Measurements from ENCODE around the gene SAMM50.

Gene SAMM50

GRCh38 chr22:44039566-44040171 is 84.4 kb downstream of the SAMM50 start:
- TF ChIP-seq, protein P1, sequence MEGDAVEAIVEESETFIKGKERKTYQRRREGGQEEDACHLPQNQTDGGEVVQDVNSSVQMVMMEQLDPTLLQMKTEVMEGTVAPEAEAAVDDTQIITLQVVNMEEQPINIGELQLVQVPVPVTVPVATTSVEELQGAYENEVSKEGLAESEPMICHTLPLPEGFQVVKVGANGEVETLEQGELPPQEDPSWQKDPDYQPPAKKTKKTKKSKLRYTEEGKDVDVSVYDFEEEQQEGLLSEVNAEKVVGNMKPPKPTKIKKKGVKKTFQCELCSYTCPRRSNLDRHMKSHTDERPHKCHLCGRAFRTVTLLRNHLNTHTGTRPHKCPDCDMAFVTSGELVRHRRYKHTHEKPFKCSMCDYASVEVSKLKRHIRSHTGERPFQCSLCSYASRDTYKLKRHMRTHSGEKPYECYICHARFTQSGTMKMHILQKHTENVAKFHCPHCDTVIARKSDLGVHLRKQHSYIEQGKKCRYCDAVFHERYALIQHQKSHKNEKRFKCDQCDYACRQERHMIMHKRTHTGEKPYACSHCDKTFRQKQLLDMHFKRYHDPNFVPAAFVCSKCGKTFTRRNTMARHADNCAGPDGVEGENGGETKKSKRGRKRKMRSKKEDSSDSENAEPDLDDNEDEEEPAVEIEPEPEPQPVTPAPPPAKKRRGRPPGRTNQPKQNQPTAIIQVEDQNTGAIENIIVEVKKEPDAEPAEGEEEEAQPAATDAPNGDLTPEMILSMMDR (conservative IDR thresholded peaks at IDR 0.05; ENCODE audit: low read length): no peak
- TF ChIP-seq EZH2phosphoT487 (IDR thresholded peaks at IDR 0.05; ENCODE audit: borderline replicate concordance): no peak
- H2AFZ ChIP-seq (ENCODE audit: low read length): no peak overlapping the region
- no peaks in the 10 kb centered on the region for H4K20me1 ChIP-seq (ENCODE audit: insufficient read depth, low read length, poor library complexity, severe bottlenecking)
- H3K9me2 ChIP-seq (replicated peaks; ENCODE audit: low read depth, low read length): no peaks in the 10 kb centered on the region
- H3K9ac ChIP-seq (ENCODE audit: low read depth, low read length, poor library complexity, severe bottlenecking): no peak overlapping the region
- H3K36me3 ChIP-seq (ENCODE audit: insufficient read depth, low read length): no peaks in the 10 kb centered on the region
- no peaks in the 10 kb centered on the region for H3K79me2 ChIP-seq (ENCODE audit: insufficient read depth, low read length)
- H3F3A ChIP-seq (ENCODE audit: low read depth): no peaks in the 10 kb centered on the region
- no peak overlapping the region for H3K4me3 ChIP-seq (ENCODE audit: low read length, poor library complexity, severe bottlenecking)
- no peak overlapping the region for H3K4me2 ChIP-seq (ENCODE audit: low read depth, low read length, poor library complexity, severe bottlenecking)
- no peaks in the 10 kb centered on the region for H3K4me1 ChIP-seq (ENCODE audit: insufficient read depth, low read length, poor library complexity, severe bottlenecking)
- no peaks in the 10 kb centered on the region for H3K27me3 ChIP-seq (ENCODE audit: insufficient read depth, low read length, poor library complexity, severe bottlenecking)
- H3K9me3 ChIP-seq (ENCODE audit: insufficient read depth, low read depth, low read length): no peaks in the 10 kb centered on the region

GRCh38 chr22:44042249-44043218 is 87.3 kb downstream of the SAMM50 start:
- Histone ChIP-seq H3K9me2 (replicated peaks; ENCODE audit: low read depth, low read length) (no peaks in the 10 kb centered on the region), H3K4me1 (ENCODE audit: insufficient read depth, low read length, poor library complexity, severe bottlenecking) (no peaks in the 10 kb centered on the region), H3K27me3 (ENCODE audit: insufficient read depth, low read length, poor library complexity, severe bottlenecking) (no peaks in the 10 kb centered on the region), H3K9ac (ENCODE audit: low read depth, low read length, poor library complexity, severe bottlenecking) (no peak overlapping the region), H3F3A (ENCODE audit: low read depth) (no peaks in the 10 kb centered on the region), H3K4me2 (ENCODE audit: low read depth, low read length, poor library complexity, severe bottlenecking) (no peak overlapping the region), H4K20me1 (ENCODE audit: insufficient read depth, low read length, poor library complexity, severe bottlenecking) (no peaks in the 10 kb centered on the region), H3K9me3 (ENCODE audit: insufficient read depth, low read depth, low read length) (no peaks in the 10 kb centered on the region), H2AFZ (ENCODE audit: low read length) (no peak overlapping the region), H3K4me3 (ENCODE audit: low read length, poor library complexity, severe bottlenecking) (no peak overlapping the region), H3K79me2 (ENCODE audit: insufficient read depth, low read length) (no peaks in the 10 kb centered on the region), H3K36me3 (ENCODE audit: insufficient read depth, low read length) (no peaks in the 10 kb centered on the region)
- TF ChIP-seq, protein P1 (conservative IDR thresholded peaks at IDR 0.05; ENCODE audit: low read length): no peak

DNA sequence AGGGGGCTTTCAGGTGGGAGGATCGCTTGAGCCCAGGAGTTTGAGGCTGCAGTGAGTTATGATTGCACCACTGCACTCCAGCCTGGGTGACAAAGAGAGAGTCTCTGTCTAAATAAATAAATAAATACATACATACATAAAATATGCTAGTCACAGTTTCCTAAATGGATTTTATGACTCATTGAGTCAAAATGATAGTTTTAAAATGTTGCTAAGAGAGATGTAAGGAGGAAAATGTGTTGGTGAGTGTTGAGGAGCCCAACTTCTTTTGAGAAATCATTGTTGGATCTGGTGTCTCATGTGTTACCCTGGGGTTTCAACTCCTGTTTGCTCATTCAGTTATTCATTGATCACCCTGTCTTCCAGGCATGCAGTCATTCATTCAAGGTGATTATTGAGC is 89.9 kb downstream of the SAMM50 start:
- Histone ChIP-seq H3K27me3 (ENCODE audit: insufficient read depth, low read length, poor library complexity, severe bottlenecking) (no peaks in the 10 kb centered on the region), H3K36me3 (ENCODE audit: insufficient read depth, low read length) (no peaks in the 10 kb centered on the region), H2AFZ (ENCODE audit: low read length) (no peak overlapping the region), H3K4me3 (ENCODE audit: low read length, poor library complexity, severe bottlenecking) (no peak overlapping the region), H3K79me2 (ENCODE audit: insufficient read depth, low read length) (no peaks in the 10 kb centered on the region), H3K9me3 (ENCODE audit: insufficient read depth, low read depth, low read length) (no peaks in the 10 kb centered on the region), H4K20me1 (ENCODE audit: insufficient read depth, low read length, poor library complexity, severe bottlenecking) (no peaks in the 10 kb centered on the region), H3K4me1 (ENCODE audit: insufficient read depth, low read length, poor library complexity, severe bottlenecking) (no peaks in the 10 kb centered on the region), H3F3A (ENCODE audit: low read depth) (no peaks in the 10 kb centered on the region), H3K9ac (ENCODE audit: low read depth, low read length, poor library complexity, severe bottlenecking) (no peak overlapping the region), H3K9me2 (replicated peaks; ENCODE audit: low read depth, low read length) (no peaks in the 10 kb centered on the region), H3K4me2 (ENCODE audit: low read depth, low read length, poor library complexity, severe bottlenecking) (no peak overlapping the region)
- no peak for TF ChIP-seq EZH2phosphoT487 (IDR thresholded peaks at IDR 0.05; ENCODE audit: borderline replicate concordance)
- TF ChIP-seq, protein P1 (conservative IDR thresholded peaks at IDR 0.05; ENCODE audit: low read length): no peak

Data from Loucy (cell line).